ENCODE results near the gene PHRF1. TPM values are rescaled to one million over a fixed set of nuclear protein-coding genes. Genes with fewer than 3 reads are reported as not detected.

The PHRF1 gene
- total RNA-seq, 3 donors from 2014 or later (not counting 1 experiment from before 2014, with no cell fraction given), result 46.1 to 52.0 (median 46.9) TPM

DNA sequence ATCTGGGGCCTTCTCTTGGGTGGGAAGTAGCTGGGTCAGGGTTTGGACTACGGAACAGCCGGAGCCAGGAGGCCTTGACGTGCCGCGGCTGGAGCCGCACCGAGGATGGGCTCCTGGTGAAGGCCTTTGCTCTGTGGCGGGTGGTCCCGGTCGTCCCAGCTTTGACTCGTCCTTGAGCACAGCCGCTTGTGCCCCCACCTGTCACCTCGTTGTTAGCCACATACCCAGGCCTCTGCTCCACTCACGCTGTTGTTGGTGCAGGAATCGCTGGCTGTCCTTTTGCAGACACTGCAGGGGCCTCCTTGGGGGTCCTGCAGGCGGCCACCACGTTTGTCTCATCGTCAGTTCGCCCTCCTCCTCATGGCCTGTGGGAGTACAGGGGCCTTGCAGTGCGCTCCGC lies 17.1 kb downstream of the PHRF1 start:
- ATAC-seq (no peak), DNase-seq (no peak)
- H3K27ac ChIP-seq (ENCODE audit: low read length), result no peak overlapping the region
- no peaks in the 10 kb centered on the region for H3K9me3 Mint-ChIP-seq
- intact Hi-C loops (cut with micrococcal nuclease), result no loop called here
- H3K9me3 ChIP-seq (ENCODE audit: control insufficient read depth, insufficient read depth, low read length), result no peaks in the 10 kb centered on the region
- WGBS (ENCODE audit: insufficient coverage), result 98% methylated on average over 21 of the region's 21 CpGs
- H3K4me3 ChIP-seq (ENCODE audit: low read length), result no peak overlapping the region
- TF ChIP-seq, protein P1, sequence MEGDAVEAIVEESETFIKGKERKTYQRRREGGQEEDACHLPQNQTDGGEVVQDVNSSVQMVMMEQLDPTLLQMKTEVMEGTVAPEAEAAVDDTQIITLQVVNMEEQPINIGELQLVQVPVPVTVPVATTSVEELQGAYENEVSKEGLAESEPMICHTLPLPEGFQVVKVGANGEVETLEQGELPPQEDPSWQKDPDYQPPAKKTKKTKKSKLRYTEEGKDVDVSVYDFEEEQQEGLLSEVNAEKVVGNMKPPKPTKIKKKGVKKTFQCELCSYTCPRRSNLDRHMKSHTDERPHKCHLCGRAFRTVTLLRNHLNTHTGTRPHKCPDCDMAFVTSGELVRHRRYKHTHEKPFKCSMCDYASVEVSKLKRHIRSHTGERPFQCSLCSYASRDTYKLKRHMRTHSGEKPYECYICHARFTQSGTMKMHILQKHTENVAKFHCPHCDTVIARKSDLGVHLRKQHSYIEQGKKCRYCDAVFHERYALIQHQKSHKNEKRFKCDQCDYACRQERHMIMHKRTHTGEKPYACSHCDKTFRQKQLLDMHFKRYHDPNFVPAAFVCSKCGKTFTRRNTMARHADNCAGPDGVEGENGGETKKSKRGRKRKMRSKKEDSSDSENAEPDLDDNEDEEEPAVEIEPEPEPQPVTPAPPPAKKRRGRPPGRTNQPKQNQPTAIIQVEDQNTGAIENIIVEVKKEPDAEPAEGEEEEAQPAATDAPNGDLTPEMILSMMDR (IDR thresholded peaks at IDR 0.05), result no peak
- H3K27me3 Mint-ChIP-seq (ENCODE audit: low read depth in 2 of 2), result no peaks in the 10 kb centered on the region
- H3K27me3 ChIP-seq (ENCODE audit: control insufficient read depth, insufficient read depth, low read length), result no peaks in the 10 kb centered on the region
- peaks cover 13% of the 10 kb centered on the region for H3K4me1 ChIP-seq (ENCODE audit: control insufficient read depth, insufficient read depth, low read length)
- no peak overlapping the region for H3K4me3 Mint-ChIP-seq
- peaks cover 8% of the 10 kb centered on the region for H3K36me3 Mint-ChIP-seq
- H3K27ac Mint-ChIP-seq, result no peak overlapping the region
- peaks cover 10 to 22% of the 10 kb centered on the region in 2 donors for H3K4me1 Mint-ChIP-seq
- peaks cover 75% of the 10 kb centered on the region for H3K36me3 ChIP-seq (ENCODE audit: control insufficient read depth, insufficient read depth, low read length)

DNA sequence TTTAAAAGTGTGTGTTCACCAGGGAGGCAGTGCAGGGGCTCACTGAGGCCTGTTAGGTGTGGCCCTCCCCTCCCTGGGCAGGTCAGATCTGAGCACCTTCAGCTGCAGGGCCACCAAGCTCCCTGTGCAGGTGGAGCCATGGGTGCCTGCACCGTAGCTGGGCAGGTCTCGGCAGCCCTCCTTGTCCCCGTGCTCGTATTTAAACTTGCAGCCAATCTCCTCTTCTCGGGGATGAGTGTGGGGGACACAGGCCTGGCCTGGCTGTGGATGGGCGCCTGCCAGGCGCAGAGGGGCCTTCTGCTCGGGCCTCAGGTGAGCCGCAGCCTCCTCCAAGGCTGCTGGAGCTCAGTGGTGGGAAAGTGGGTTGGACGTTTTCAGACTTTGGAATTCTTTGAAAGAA lies 19.1 kb downstream of the PHRF1 start:
- DNase-seq (no peak), ATAC-seq (no peak)
- Mint-ChIP-seq H3K27ac (no peak overlapping the region), H3K4me3 (no peak overlapping the region), H3K36me3 (no peaks in the 10 kb centered on the region), H3K4me1 (peaks cover 10 to 11% of the 10 kb centered on the region in 2 donors), H3K9me3 (no peaks in the 10 kb centered on the region), H3K27me3 (ENCODE audit: low read depth in 2 of 2) (no peaks in the 10 kb centered on the region)
- intact Hi-C loops (cut with micrococcal nuclease), result no loop called here
- no peak overlapping the region for H3K27ac ChIP-seq (ENCODE audit: low read length)
- WGBS (ENCODE audit: insufficient coverage), result 95% methylated on average over 10 of the region's 10 CpGs
- TF ChIP-seq, protein P1 (IDR thresholded peaks at IDR 0.05), result no peak
- peaks cover 79% of the 10 kb centered on the region for H3K36me3 ChIP-seq (ENCODE audit: control insufficient read depth, insufficient read depth, low read length)
- peaks cover 13% of the 10 kb centered on the region for H3K4me1 ChIP-seq (ENCODE audit: control insufficient read depth, insufficient read depth, low read length)
- no peaks in the 10 kb centered on the region for H3K9me3 ChIP-seq (ENCODE audit: control insufficient read depth, insufficient read depth, low read length)
- H3K4me3 ChIP-seq (ENCODE audit: low read length), result no peak overlapping the region
- no peaks in the 10 kb centered on the region for H3K27me3 ChIP-seq (ENCODE audit: control insufficient read depth, insufficient read depth, low read length)

DNA sequence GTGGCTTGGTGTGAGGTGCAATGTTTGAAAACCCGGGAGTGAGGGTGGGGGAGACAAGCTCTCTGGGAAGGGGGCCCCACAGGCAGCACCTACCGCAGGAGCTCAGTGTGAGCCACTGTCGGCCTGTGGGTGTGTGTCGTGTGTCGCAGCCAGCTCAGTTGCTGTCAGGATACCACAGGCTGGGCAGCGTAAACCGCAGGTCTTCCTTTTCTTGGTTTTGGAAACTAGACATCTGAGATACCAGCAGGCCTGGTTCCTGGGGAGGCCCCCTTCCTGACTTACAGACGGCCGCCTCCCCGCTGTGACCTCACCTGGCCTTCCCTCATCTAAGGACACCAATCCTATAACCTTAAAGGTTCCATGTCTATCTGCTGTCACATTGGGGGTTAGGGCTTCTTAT lies 20.1 kb downstream of the PHRF1 start:
- DNase-seq, result peak in 1 of 2 donors; percentile 23
- H3K36me3 Mint-ChIP-seq, result no peaks in the 10 kb centered on the region
- H3K27ac Mint-ChIP-seq, result peak overlapping the region in 1 of 2 donors; percentile 23
- Histone ChIP-seq H3K36me3 (ENCODE audit: control insufficient read depth, insufficient read depth, low read length) (peaks cover 74% of the 10 kb centered on the region), H3K4me3 (ENCODE audit: low read length) (no peak overlapping the region), H3K4me1 (ENCODE audit: control insufficient read depth, insufficient read depth, low read length) (peaks cover 13% of the 10 kb centered on the region), H3K9me3 (ENCODE audit: control insufficient read depth, insufficient read depth, low read length) (no peaks in the 10 kb centered on the region), H3K27me3 (ENCODE audit: control insufficient read depth, insufficient read depth, low read length) (no peaks in the 10 kb centered on the region), H3K27ac (ENCODE audit: low read length) (no peak overlapping the region)
- H3K4me1 Mint-ChIP-seq, result peaks cover 10 to 11% of the 10 kb centered on the region in 2 donors
- no peaks in the 10 kb centered on the region for H3K9me3 Mint-ChIP-seq
- H3K27me3 Mint-ChIP-seq (ENCODE audit: low read depth in 2 of 2), result no peaks in the 10 kb centered on the region
- WGBS (ENCODE audit: insufficient coverage), result 47% methylated on average over 10 of the region's 10 CpGs
- peak in 1 of 3 donors; percentile 34 for ATAC-seq
- H3K4me3 Mint-ChIP-seq, result no peak overlapping the region
- TF ChIP-seq, protein P1 (IDR thresholded peaks at IDR 0.05), result no peak
- intact Hi-C loops (cut with micrococcal nuclease), result no loop called here

DNA sequence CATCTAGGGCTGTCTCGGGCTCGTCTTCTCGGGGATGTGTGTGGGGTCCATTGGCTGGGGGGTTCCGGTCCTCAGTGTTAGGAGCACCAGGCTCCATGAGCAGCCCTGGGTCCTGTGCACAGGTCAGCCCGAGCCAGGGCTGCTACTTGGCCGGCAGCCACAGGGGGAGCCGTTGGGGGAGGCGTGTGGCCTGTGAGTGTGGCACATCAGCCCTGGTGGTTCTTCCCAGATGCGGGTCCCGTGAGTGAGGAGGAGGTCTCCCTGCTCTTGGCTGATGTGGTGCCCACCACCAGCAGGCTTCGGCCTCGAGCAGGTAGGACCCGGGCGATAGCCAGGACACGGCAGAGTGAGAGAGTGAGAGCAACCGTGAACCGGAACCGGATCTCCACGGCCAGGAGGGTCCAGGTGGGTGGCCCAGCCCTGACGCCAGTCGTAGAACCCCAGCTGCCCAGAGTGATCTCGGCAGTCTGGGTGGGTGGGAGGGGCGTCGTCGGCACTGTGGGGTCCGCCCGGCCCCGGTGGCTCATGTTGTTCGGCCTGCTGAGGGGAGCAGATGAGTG lies 21.0 kb downstream of the PHRF1 start:
- H3K27me3 Mint-ChIP-seq (ENCODE audit: low read depth in 2 of 2), result no peaks in the 10 kb centered on the region
- Histone ChIP-seq H3K27me3 (ENCODE audit: control insufficient read depth, insufficient read depth, low read length) (no peaks in the 10 kb centered on the region), H3K4me1 (ENCODE audit: control insufficient read depth, insufficient read depth, low read length) (peaks cover 13% of the 10 kb centered on the region), H3K9me3 (ENCODE audit: control insufficient read depth, insufficient read depth, low read length) (no peaks in the 10 kb centered on the region), H3K27ac (ENCODE audit: low read length) (no peak overlapping the region), H3K36me3 (ENCODE audit: control insufficient read depth, insufficient read depth, low read length) (peaks cover 78% of the 10 kb centered on the region), H3K4me3 (ENCODE audit: low read length) (no peak overlapping the region)
- H3K36me3 Mint-ChIP-seq, result no peaks in the 10 kb centered on the region
- H3K27ac Mint-ChIP-seq, result peak overlapping the region in 1 of 2 donors; percentile 35
- no peaks in the 10 kb centered on the region for H3K9me3 Mint-ChIP-seq
- WGBS (ENCODE audit: insufficient coverage), result 97% methylated on average over 29 of the region's 29 CpGs
- peaks cover 10 to 11% of the 10 kb centered on the region in 2 donors for H3K4me1 Mint-ChIP-seq
- ATAC-seq (peak in 2 of 3 donors; percentile 33 to 36), DNase-seq (no peak)
- no peak overlapping the region for H3K4me3 Mint-ChIP-seq
- intact Hi-C loops (cut with micrococcal nuclease), result no loop called here
- TF ChIP-seq, protein P1 (IDR thresholded peaks at IDR 0.05), result no peak

Data from natural killer cell (primary cell).